NOMO-1 treated with dmso at 0.1 percent for 144 hours (cell line): Measurements from ENCODE around the gene PINK1.
A peak's percentile ranks its signal among the peaks of the same experiment; 100 is the strongest.

ENCODE experiments used
- DNase-seq: peaks from one replicate; lab custom pipeline; 2025; ENCODE audit not compliant: unreplicated experiment; lab: John Stamatoyannopoulos, UW

Gene PINK1

GRCh38 chr1:20678599-20678998 lies 45.3 kb downstream of the PINK1 start:
- DNase-seq: peak; percentile 85

GRCh38 chr1:20680269-20680668 lies 47.0 kb downstream of the PINK1 start:
- DNase-seq: no peak

- DNase-seq: no peak
Measured at GRCh38 chr1:20681999-20682398, 48.7 kb downstream of the PINK1 start.

GRCh38 chr1:20682571-20683236 lies 49.4 kb downstream of the PINK1 start:
- DNase-seq: peak; percentile 68

GRCh38 chr1:20683614-20684013 lies 50.4 kb downstream of the PINK1 start:
- DNase-seq: no peak

- DNase-seq: no peak
Measured at GRCh38 chr1:20684050-20684620, 50.9 kb downstream of the PINK1 start.

GRCh38 chr1:20684651-20685050 lies 51.4 kb downstream of the PINK1 start:
- DNase-seq: no peak

- DNase-seq: no peak
Measured at GRCh38 chr1:20685099-20685662, 51.9 kb downstream of the PINK1 start.

GRCh38 chr1:20685741-20686140 lies 52.5 kb downstream of the PINK1 start:
- DNase-seq: no peak

- no peak for DNase-seq
Measured at GRCh38 chr1:20686883-20687725, 53.8 kb downstream of the PINK1 start.

- DNase-seq: no peak
Measured at GRCh38 chr1:20689645-20690056, 56.4 kb downstream of the PINK1 start.

GRCh38 chr1:20691872-20692271 lies 58.6 kb downstream of the PINK1 start:
- no peak for DNase-seq

- no peak for DNase-seq
Measured at GRCh38 chr1:20693623-20694022, 60.4 kb downstream of the PINK1 start.

- no peak for DNase-seq
Measured at GRCh38 chr1:20695515-20695914, 62.3 kb downstream of the PINK1 start.

GRCh38 chr1:20696397-20697333 lies 63.4 kb downstream of the PINK1 start:
- DNase-seq: peak; percentile 63

- DNase-seq: no peak
Measured at GRCh38 chr1:20697563-20697962, 64.3 kb downstream of the PINK1 start.

- no peak for DNase-seq
Measured at GRCh38 chr1:20698195-20698910, 65.1 kb downstream of the PINK1 start.

- no peak for DNase-seq
Measured at GRCh38 chr1:20699558-20699957, 66.3 kb downstream of the PINK1 start.

GRCh38 chr1:20700636-20701215 lies 67.5 kb downstream of the PINK1 start:
- no peak for DNase-seq
